HepG2 (cell line): Measurements from ENCODE around the gene TSC22D1. TPM values are rescaled to one million over a fixed set of nuclear protein-coding genes. Genes with fewer than 3 reads are reported as not detected.

Experiments used
- ATAC-seq: fragments of 200-7000 bp; cut with Tn5 transposase; 3 replicates; pipeline ENCODE4 v1.9.1; 2020; ENCODE audit warnings: mild to moderate bottlenecking, moderate library complexity
- BruUV-seq: library from RNA; stranded (reverse); fragments of 400-500 nt; replicated peaks from 2 replicates; lab custom pipeline; 2021; lab: Mats Ljungman, UMichigan
- CTCF ChIA-PET: fragments of 300-600 bp; formaldehyde crosslinking; extraction: SDS; loops from one replicate; lab custom pipeline; 2021; ENCODE audit warnings: low total read pairs, inconsistent platforms, low intra/inter-chr PET ratio; lab: Yijun Ruan, JAX
- POLR2A ChIA-PET: fragments of 350-600 bp; sonication (Branson Sonifier 250); formaldehyde crosslinking; loops from one replicate; lab custom pipeline; 2020; ENCODE audit warnings: antibody characterized with exemption, inconsistent platforms; lab: Yijun Ruan, JAX
- DNase-seq: peaks from one replicate; pipeline ENCODE4 v3.0.0-alpha.2; 2015; ENCODE audit warnings: low spot score
- FAIRE-seq: peaks from 3 replicates; lab custom pipeline; 2011; peaks lifted over from hg19 to GRCh38; lab: Jason Lieb, UNC
- H2AFZ ChIP-seq: one replicate; pipeline ENCODE4 v1.6.1; 2011; ENCODE audit warnings: low read length, inconsistent platforms
- H3K27ac ChIP-seq: fragments of 300-600 bp; 3 replicates; pipeline ENCODE4 v1.8.0; 2011; ENCODE audit warnings: mixed run types, mild to moderate bottlenecking, mixed read lengths, low read length, inconsistent platforms; ENCODE audit not compliant: insufficient read depth; ENCODE audit errors: extremely low read length
- H3K27me3 ChIP-seq, 2 experiments: fragments of 200-600 bp in 1 of 2; 2 replicates in 1 of 2; 3 replicates in 1 of 2; pipeline versions ENCODE4 v1.6.0 to v1.8.0; 2011; ENCODE audit warnings: low read length in 2 of 2, mild to moderate bottlenecking in 2 of 2, moderate library complexity in 2 of 2, inconsistent platforms in 1 of 2; ENCODE audit not compliant: insufficient read depth in 2 of 2, control insufficient read depth in 1 of 2
- H3K36me3 ChIP-seq, 2 experiments: fragments of 200-600 bp in 1 of 2; replicated peaks in 1 of 2; 2 replicates in 1 of 2; 3 replicates in 1 of 2; pipeline versions ENCODE4 v1.5.1 to v1.8.0; 2011; ENCODE audit warnings: low read length in 2 of 2, inconsistent platforms in 1 of 2; ENCODE audit not compliant: insufficient read depth in 2 of 2, control insufficient read depth in 1 of 2
- H3K4me1 ChIP-seq: 2 replicates; pipeline ENCODE4 v1.5.1; 2012; ENCODE audit warnings: low read length, inconsistent platforms; ENCODE audit not compliant: insufficient read depth
- H3K4me2 ChIP-seq: 2 replicates; pipeline ENCODE4 v1.6.0; 2011; ENCODE audit warnings: low read depth, low read length, inconsistent platforms
- H3K4me3 ChIP-seq, 3 experiments: fragments of 200-600 bp in 1 of 3; sonication (generic), shearing (Covaris generic) in 1 of 3; replicated peaks in 1 of 3; 2 replicates each; pipeline ENCODE4 v1.5.1; 2011 to 2016; ENCODE audit warnings: low read length in 3 of 3, inconsistent platforms in 2 of 3, low read depth in 2 of 3, mild to moderate bottlenecking in 2 of 3, control low read depth in 1 of 3, mixed read lengths in 1 of 3; ENCODE audit not compliant: insufficient read depth in 1 of 3
- H3K79me2 ChIP-seq: one replicate; pipeline ENCODE4 v1.6.1; 2011; ENCODE audit warnings: low read length, inconsistent platforms; ENCODE audit not compliant: insufficient read depth
- H3K9ac ChIP-seq: 2 replicates; pipeline ENCODE4 v1.6.0; 2011; ENCODE audit warnings: mild to moderate bottlenecking, low read depth, low read length, inconsistent platforms; ENCODE audit not compliant: insufficient read depth
- H3K9me3 ChIP-seq: 2 replicates; pipeline ENCODE4 v1.5.1; 2012; ENCODE audit warnings: mild to moderate bottlenecking, low read length
- H4K20me1 ChIP-seq: 2 replicates; pipeline ENCODE4 v1.6.0; 2011; ENCODE audit warnings: inconsistent platforms, mild to moderate bottlenecking, low read length, moderate library complexity; ENCODE audit not compliant: insufficient read depth
- KAT7 ChIP-seq: IDR thresholded peaks from 2 replicates; pipeline ENCODE4 v1.6.1; 2018; ENCODE audit warnings: borderline replicate concordance, missing compliant biosample characterization
- LCORL ChIP-seq, 2 experiments: fragments of 450-650 bp in 1 of 2; sonication (generic) in 1 of 2; formaldehyde crosslinking in 1 of 2; IDR thresholded peaks; 2 replicates each; pipeline versions ENCODE4 v1.5.0 to v1.6.1; 2017 to 2020; ENCODE audit warnings: antibody characterized with exemption in 1 of 2, missing genetic modification reagents in 1 of 2
- MAZ ChIP-seq, 2 experiments: sonication (generic) in 1 of 2; formaldehyde crosslinking in 1 of 2; IDR thresholded peaks; 2 replicates each; pipeline versions ENCODE4 v1.5.0 to v1.6.1; 2012 to 2020; ENCODE audit warnings: low read depth in 2 of 2, mild to moderate bottlenecking in 2 of 2, borderline replicate concordance in 1 of 2, improper control_type of control experiment in 1 of 2, low read length in 1 of 2, missing genetic modification reagents in 1 of 2, moderate library complexity in 1 of 2
- RFX1 ChIP-seq: fragments of 450-650 bp; IDR thresholded peaks from 2 replicates; pipeline ENCODE4 v1.6.1; 2017
- SIX1 ChIP-seq: sonication (generic); formaldehyde crosslinking; IDR thresholded peaks from 2 replicates; pipeline ENCODE4 v1.4.0; 2020; ENCODE audit warnings: missing genetic modification reagents, borderline replicate concordance
- SNAI1 ChIP-seq: sonication (generic); formaldehyde crosslinking; IDR thresholded peaks from 2 replicates; pipeline ENCODE4 v1.5.0; 2020; ENCODE audit warnings: mild to moderate bottlenecking, missing genetic modification reagents, borderline replicate concordance
- SRSF1 ChIP-seq: fragments of 200-400 bp; formaldehyde crosslinking; optimal IDR thresholded peaks from 2 replicates; pipeline ENCODE3; 2017; ENCODE audit warnings: mild to moderate bottlenecking, low read depth, low read length, moderate library complexity
- TAF1 ChIP-seq: sonication (generic); formaldehyde crosslinking; IDR thresholded peaks from 2 replicates; pipeline ENCODE4 v1.4.0; 2020; ENCODE audit warnings: missing genetic modification reagents
- ZMAT3 ChIP-seq: sonication (generic); formaldehyde crosslinking; conservative IDR thresholded peaks from 2 replicates; pipeline ENCODE4 v1.7.0; 2021; ENCODE audit warnings: missing genetic modification reagents
- ZNF563 ChIP-seq: sonication (generic); formaldehyde crosslinking; IDR thresholded peaks from 2 replicates; pipeline ENCODE4 v1.8.0; 2022; ENCODE audit warnings: mild to moderate bottlenecking, moderate library complexity, missing genetic modification reagents
- ZNF713 ChIP-seq: sonication (generic); formaldehyde crosslinking; IDR thresholded peaks from 2 replicates; pipeline ENCODE4 v1.4.0; 2020; ENCODE audit warnings: mild to moderate bottlenecking, missing genetic modification reagents
- WGBS: methylation state at CpG from one replicate; pipeline ENCODE4 v1.1.6; 2017; ENCODE audit warnings: low lambda C conversion rate; 5-methylcytosine and 5-hydroxymethylcytosine counted together
- in situ Hi-C: cut with HindIII; loops from 2 replicates; pipeline ENCODE4 v1.10.0; 2017; ENCODE audit warnings: low pct_unique_long_range_greater_than_20kb; ENCODE audit not compliant: extremely low pct_ligation_motif_present
- intact Hi-C: fragments of 100-400 bp; cut with micrococcal nuclease; formaldehyde crosslinking; loops from one replicate; pipeline ENCODE4 v1.10.0; 2022; ENCODE audit not compliant: unreplicated experiment
- polyA plus RNA-seq, 8 experiments: library from polyadenylated mRNA; depleted of rRNA in 3 of 8; stranded (reverse) in 7 of 8; unstranded in 1 of 8; fragments of >200 nt; fragmentation: Illumina TruSeq in 4 of 8; extraction: Trizol in 4 of 8; gene quantifications; 2 replicates each; pipeline versions ENCODE4 v1.2.1 to v1.2.3, GENCODE V29; 2011 to 2016; ENCODE audit warnings: low read depth in 4 of 8, missing spikeins in 1 of 8, mixed read lengths in 1 of 8; ENCODE audit not compliant: insufficient read depth in 1 of 8
- total RNA-seq, 5 experiments: library from RNA; depleted of rRNA; stranded (reverse); fragments of >200 nt; fragmentation: Illumina TruSeq; extraction: Trizol; gene quantifications; 2 replicates each; pipeline ENCODE4 v1.2.3, GENCODE V29; 2016; ENCODE audit warnings: low read depth in 1 of 5
- TF ChIP-seq, protein P1 (sequence below): sonication (generic); formaldehyde crosslinking; IDR thresholded peaks from 2 replicates; pipeline ENCODE4 v1.4.0; 2020; ENCODE audit warnings: mild to moderate bottlenecking, missing genetic modification reagents

TSC22D1 gene
- total and polyA plus RNA-seq, 2 of the 13 experiments (the other 11 are each of a cell fraction or from before 2014, with no cell fraction given) = 18.4 to 35.7 TPM

- Histone ChIP-seq H3K27ac (no peak overlapping the region), H3K79me2 (no peaks in the 10 kb centered on the region), H4K20me1 (no peaks in the 10 kb centered on the region), H2AFZ (no peak overlapping the region), H3K36me3 (no peaks in the 10 kb centered on the region), H3K4me2 (no peak overlapping the region), H3K4me3 (no peak overlapping the region), H3K9ac (no peak overlapping the region), H3K4me1 (no peaks in the 10 kb centered on the region), H3K9me3 (no peaks in the 10 kb centered on the region), H3K27me3 (no peaks in the 10 kb centered on the region)
- FAIRE-seq = no peak
- ChIA-PET POLR2A (no interaction called here), CTCF (interaction anchor here (1.0 to 2.9 kb wide), 7 partner anchors 34 to 577 kb away, joined by 4 to 22 read pairs (median 6); no protein-coding TSS in a partner anchor)
- no TSS peak for BruUV-seq
- DNase-seq = no peak
- no peak for TF ChIP-seq ZNF563
- TF ChIP-seq, protein P1, sequence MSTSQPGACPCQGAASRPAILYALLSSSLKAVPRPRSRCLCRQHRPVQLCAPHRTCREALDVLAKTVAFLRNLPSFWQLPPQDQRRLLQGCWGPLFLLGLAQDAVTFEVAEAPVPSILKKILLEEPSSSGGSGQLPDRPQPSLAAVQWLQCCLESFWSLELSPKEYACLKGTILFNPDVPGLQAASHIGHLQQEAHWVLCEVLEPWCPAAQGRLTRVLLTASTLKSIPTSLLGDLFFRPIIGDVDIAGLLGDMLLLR = no peak
- no peak for TF ChIP-seq ZMAT3
- TF ChIP-seq LCORL (IDR thresholded peaks at IDR 0.05) = no peak
- no peak for TF ChIP-seq LCORL (CRISPR knock-in tag; IDR thresholded peaks at IDR 0.05)
- TF ChIP-seq KAT7 (CRISPR knock-in tag) = no peak
- TF ChIP-seq TAF1 (CRISPR knock-in tag) = no peak
- TF ChIP-seq SNAI1 (CRISPR knock-in tag) = no peak
- no peak for TF ChIP-seq SIX1 (CRISPR knock-in tag)
- no peak for TF ChIP-seq ZNF713 (CRISPR knock-in tag)
- no peak for TF ChIP-seq RFX1
- no peak for TF ChIP-seq SRSF1
- no peak for TF ChIP-seq MAZ (IDR thresholded peaks at IDR 0.05; ENCODE audit: borderline replicate concordance, low read depth, low read length)
- no peak for TF ChIP-seq MAZ (CRISPR knock-in tag; IDR thresholded peaks at IDR 0.05; ENCODE audit: low read depth)
- WGBS = 66% methylated on average over 1 of the region's 1 CpG
- intact Hi-C loops (loop anchor here (1.0 kb wide), 4 partner anchors 33 to 566 kb away; no protein-coding TSS in a partner anchor), in situ Hi-C loops (loop anchor here (5.0 to 10.0 kb wide), 3 partner anchors 403 to 564 kb away; no protein-coding TSS in a partner anchor)
- ATAC-seq = no peak
Measured at GRCh38 chr13:44471686-44472085, 104.4 kb downstream of the TSC22D1 start.
